HepG2 (cell line): ENCODE data around the gene SLC22A23. TPM values are rescaled to one million over a fixed set of nuclear protein-coding genes. Genes with fewer than 3 reads are reported as not detected.
A peak's percentile ranks its signal among the peaks of the same experiment; 100 is the strongest.

Experiments used
- ARID4A ChIP-seq: sonication (generic); formaldehyde crosslinking; IDR thresholded peaks from 2 replicates; pipeline ENCODE4 v1.5.0; 2020; ENCODE audit warnings: mild to moderate bottlenecking, missing genetic modification reagents, borderline replicate concordance
- ARID5B ChIP-seq: IDR thresholded peaks from 2 replicates; pipeline ENCODE4 v1.4.0; 2020; ENCODE audit warnings: mild to moderate bottlenecking, missing genetic modification reagents
- BCL3 ChIP-seq: sonication (generic); formaldehyde crosslinking; IDR thresholded peaks from 2 replicates; pipeline ENCODE4 v1.5.1; 2020; ENCODE audit warnings: mild to moderate bottlenecking, missing genetic modification reagents, moderate library complexity
- CREB1 ChIP-seq, 2 experiments: fragments of 450-650 bp in 1 of 2; IDR thresholded peaks; 2 replicates each; pipeline ENCODE4 v1.6.1; 2016 to 2017; ENCODE audit warnings: control low read depth in 1 of 2, mild to moderate bottlenecking in 1 of 2, missing compliant biosample characterization in 1 of 2, missing genetic modification characterization in 1 of 2
- ELF1 ChIP-seq: sonication (generic); formaldehyde crosslinking; IDR thresholded peaks from 2 replicates; pipeline ENCODE4 v1.4.0; 2020; ENCODE audit warnings: missing genetic modification reagents
- LBX2 ChIP-seq: sonication (generic); formaldehyde crosslinking; IDR thresholded peaks from 2 replicates; pipeline ENCODE4 v1.5.0; 2020; ENCODE audit warnings: missing genetic modification reagents, mild to moderate bottlenecking, borderline replicate concordance
- TAF15 ChIP-seq: fragments of 200-400 bp; formaldehyde crosslinking; IDR thresholded peaks from one replicate; pipeline ENCODE4 v1.6.1; 2018; ENCODE audit warnings: mild to moderate bottlenecking, low read depth, low read length; ENCODE audit not compliant: poor library complexity, severe bottlenecking
- THYN1 ChIP-seq: sonication (generic); formaldehyde crosslinking; IDR thresholded peaks from 2 replicates; pipeline ENCODE4 v1.8.1; 2023; ENCODE audit warnings: low read depth, mild to moderate bottlenecking, moderate library complexity, missing genetic modification reagents, borderline replicate concordance
- ZNF512B ChIP-seq: sonication (generic); formaldehyde crosslinking; IDR thresholded peaks from 2 replicates; pipeline ENCODE4 v1.5.1; 2020; ENCODE audit warnings: missing genetic modification reagents, mild to moderate bottlenecking, borderline replicate concordance
- ZNF569 ChIP-seq: sonication (generic); formaldehyde crosslinking; IDR thresholded peaks from 2 replicates; pipeline ENCODE4 v1.5.0; 2020; ENCODE audit warnings: mild to moderate bottlenecking, missing genetic modification reagents, moderate library complexity, borderline replicate concordance
- polyA plus RNA-seq, 8 experiments: library from polyadenylated mRNA; depleted of rRNA in 3 of 8; stranded (reverse) in 7 of 8; unstranded in 1 of 8; fragments of >200 nt; fragmentation: Illumina TruSeq in 4 of 8; extraction: Trizol in 4 of 8; gene quantifications; 2 replicates each; pipeline versions ENCODE4 v1.2.1 to v1.2.3, GENCODE V29; 2011 to 2016; ENCODE audit warnings: low read depth in 4 of 8, missing spikeins in 1 of 8, mixed read lengths in 1 of 8; ENCODE audit not compliant: insufficient read depth in 1 of 8
- total RNA-seq, 5 experiments: library from RNA; depleted of rRNA; stranded (reverse); fragments of >200 nt; fragmentation: Illumina TruSeq; extraction: Trizol; gene quantifications; 2 replicates each; pipeline ENCODE4 v1.2.3, GENCODE V29; 2016; ENCODE audit warnings: low read depth in 1 of 5

SLC22A23 gene
- total and polyA plus RNA-seq, 2 of the 13 experiments (the other 11 are each of a cell fraction or from before 2014, with no cell fraction given) = 11.8 to 17.5 TPM

DNA sequence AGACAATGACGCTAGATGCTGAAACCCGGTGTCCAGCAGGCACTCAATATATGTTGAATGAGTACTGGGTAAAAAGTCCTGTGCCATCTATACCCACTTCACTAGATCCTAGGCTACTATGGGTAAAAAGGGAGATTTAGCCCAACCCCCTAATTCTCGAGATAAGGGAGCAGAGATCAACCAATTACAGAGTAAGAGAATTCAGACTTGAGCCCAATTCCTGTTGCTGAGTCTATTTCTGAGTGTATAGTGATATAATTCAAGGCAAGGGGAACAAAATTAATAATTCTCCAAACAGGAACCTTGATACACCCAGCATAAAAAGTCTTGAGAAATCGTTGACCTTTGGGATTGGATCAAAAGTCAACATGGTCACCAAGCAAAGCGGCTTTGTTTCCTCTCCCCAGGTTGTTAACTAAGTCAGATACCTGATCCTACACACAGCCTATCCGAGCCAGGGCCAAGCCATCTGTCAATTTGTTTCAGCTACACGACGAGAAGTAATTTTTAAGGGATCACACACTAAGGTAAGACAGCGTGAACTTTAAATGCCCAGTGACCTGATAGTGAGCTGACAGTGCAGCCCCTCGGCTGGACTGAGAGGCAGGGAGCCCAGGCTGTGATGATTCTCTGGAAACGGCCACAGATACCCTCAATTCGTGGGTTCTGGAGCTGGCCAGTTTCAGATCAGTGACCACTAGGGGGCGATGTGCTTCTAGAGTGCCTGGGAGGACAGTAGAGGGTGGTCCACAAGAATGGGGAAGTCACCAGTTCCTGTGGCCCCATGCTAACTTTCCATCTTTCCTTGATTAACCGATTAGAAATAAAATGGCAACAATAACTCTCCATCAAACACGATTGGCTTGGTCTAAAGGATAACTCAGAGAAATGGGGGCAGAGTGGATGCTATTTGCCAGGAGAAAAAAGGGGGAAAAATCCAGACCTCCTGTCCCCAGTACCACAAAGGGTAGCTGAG is 46.2 kb downstream of the SLC22A23 start (continued):
- TF ChIP-seq BCL3 (no peak), TAF15 (no peak), CREB1 (IDR thresholded peaks at IDR 0.05) (no peak), CREB1 (CRISPR knock-in tag; IDR thresholded peaks at IDR 0.05) (peak; percentile 42; the same call in 1 of the 2 replicates), ELF1 (CRISPR knock-in tag) (peak; percentile 35; the same call in 1 of the 2 replicates), ZNF569 (CRISPR knock-in tag) (no peak), THYN1 (CRISPR knock-in tag) (no peak), ARID5B (peak; percentile 68; the same call in 1 of the 2 replicates), ARID4A (CRISPR knock-in tag) (no peak; the same call in 1 of the 2 replicates), ZNF512B (CRISPR knock-in tag) (no peak), LBX2 (0 out of 2 replicates have a peak, but pooled peaks have one; percentile 41)
